IMR-90 (cell line): ENCODE data around the gene NCKAP5. TPM values are rescaled to one million over a fixed set of nuclear protein-coding genes. Genes with fewer than 3 reads are reported as not detected.

Experiments
- ATAC-seq: fragments of 200-7000 bp; cut with Tn5 transposase; 2 replicates; pipeline ENCODE4 v1.9.1; 2020; ENCODE audit warnings: low read depth, mild to moderate bottlenecking, moderate library complexity
- BruUV-seq: library from RNA; stranded (reverse); fragments of 400-500 nt; replicated peaks from 2 replicates; lab custom pipeline; 2021; lab: Mats Ljungman, UMichigan
- CTCF ChIA-PET: fragments of 300-600 bp; formaldehyde crosslinking; extraction: SDS; loops from one replicate; lab custom pipeline; 2021; ENCODE audit warnings: antibody characterized with exemption; lab: Yijun Ruan, JAX
- POLR2A ChIA-PET: fragments of 300-600 bp; sonication (Branson Sonifier 250); formaldehyde crosslinking; loops from one replicate; lab custom pipeline; 2022; ENCODE audit warnings: antibody characterized with exemption; ENCODE audit not compliant: unreplicated experiment; lab: Charles Lee
- DNase-seq: peaks from one replicate; pipeline ENCODE4 v3.0.0; 2013
- H2AFZ ChIP-seq: replicated peaks from 2 replicates; pipeline ENCODE3; 2013; ENCODE audit warnings: low read length, mild to moderate bottlenecking; ENCODE audit not compliant: poor library complexity
- H2AK5ac ChIP-seq: 2 replicates; pipeline ENCODE4 v1.6.1; 2013; ENCODE audit warnings: low read depth, low read length, inconsistent platforms
- H2AK9ac ChIP-seq: replicated peaks from 2 replicates; pipeline ENCODE3; 2013; ENCODE audit warnings: mild to moderate bottlenecking, low read depth, low read length, moderate library complexity; ENCODE audit not compliant: poor library complexity
- H2BK120ac ChIP-seq: 2 replicates; pipeline ENCODE4 v1.6.1; 2013; ENCODE audit warnings: low read depth, low read length, inconsistent platforms
- H2BK15ac ChIP-seq: 3 replicates; pipeline ENCODE4 v1.6.1; 2013; ENCODE audit warnings: low read depth, low read length, inconsistent platforms
- H2BK20ac ChIP-seq: 2 replicates; pipeline ENCODE4 v1.6.1; 2013; ENCODE audit warnings: low read depth, mild to moderate bottlenecking, inconsistent platforms, low read length, moderate library complexity
- H2BK5ac ChIP-seq: 2 replicates; pipeline ENCODE4 v1.6.1; 2013; ENCODE audit warnings: mild to moderate bottlenecking, low read depth, low read length, inconsistent platforms; ENCODE audit not compliant: poor library complexity, severe bottlenecking
- H3K14ac ChIP-seq: replicated peaks from 2 replicates; pipeline ENCODE4 v1.6.1; 2013; ENCODE audit warnings: low read depth, low read length, inconsistent platforms
- H3K18ac ChIP-seq: 2 replicates; pipeline ENCODE4 v1.6.1; 2013; ENCODE audit warnings: low read depth, low read length, control low read depth
- H3K23ac ChIP-seq: 2 replicates; pipeline ENCODE4 v1.6.1; 2013; ENCODE audit warnings: low read depth, low read length, inconsistent platforms
- H3K27ac ChIP-seq: 2 replicates; pipeline ENCODE4 v1.5.1; 2013; ENCODE audit warnings: mild to moderate bottlenecking, control low read depth, low read length; ENCODE audit not compliant: insufficient read depth
- H3K27me3 ChIP-seq: 2 replicates; pipeline ENCODE4 v1.6.1; 2013; ENCODE audit warnings: low read length; ENCODE audit not compliant: control insufficient read depth, insufficient read depth
- H3K36me3 ChIP-seq: 2 replicates; pipeline ENCODE4 v1.6.1; 2013; ENCODE audit warnings: low read length, mixed read lengths; ENCODE audit not compliant: control insufficient read depth, insufficient read depth
- H3K4ac ChIP-seq: 2 replicates; pipeline ENCODE4 v1.6.1; 2013; ENCODE audit warnings: low read depth, low read length, inconsistent platforms
- H3K4me1 ChIP-seq: 2 replicates; pipeline ENCODE4 v1.6.1; 2013; ENCODE audit warnings: low read length, mixed read lengths; ENCODE audit not compliant: control insufficient read depth, insufficient read depth
- H3K4me2 ChIP-seq: 2 replicates; pipeline ENCODE4 v1.6.1; 2013; ENCODE audit warnings: low read depth, mild to moderate bottlenecking, control low read depth, low read length, moderate library complexity
- H3K4me3 ChIP-seq: 2 replicates; pipeline ENCODE4 v1.5.1; 2013; ENCODE audit warnings: low read depth, mild to moderate bottlenecking, control low read depth, low read length, moderate library complexity; ENCODE audit not compliant: insufficient read depth
- H3K56ac ChIP-seq: 2 replicates; pipeline ENCODE4 v1.6.1; 2013; ENCODE audit warnings: low read length, inconsistent platforms; ENCODE audit not compliant: insufficient read depth; ENCODE audit errors: extremely low read depth
- H3K79me1 ChIP-seq, 2 experiments: 2 replicates each; pipeline ENCODE4 v1.6.1; 2013; ENCODE audit warnings: low read length in 2 of 2, inconsistent platforms in 1 of 2, low read depth in 1 of 2
- H3K9ac ChIP-seq: 2 replicates; pipeline ENCODE4 v1.6.1; 2013; ENCODE audit warnings: low read depth, low read length, control low read depth
- H3K9me1 ChIP-seq: 2 replicates; pipeline ENCODE4 v1.6.1; 2013; ENCODE audit warnings: low read length, inconsistent platforms; ENCODE audit not compliant: insufficient read depth
- H3K9me3 ChIP-seq: 2 replicates; pipeline ENCODE4 v1.6.1; 2013; ENCODE audit warnings: low read length; ENCODE audit not compliant: control insufficient read depth, insufficient read depth
- H4K20me1 ChIP-seq: 2 replicates; pipeline ENCODE4 v1.6.1; 2013; ENCODE audit warnings: low read length, inconsistent platforms; ENCODE audit not compliant: insufficient read depth
- H4K5ac ChIP-seq: 2 replicates; pipeline ENCODE4 v1.6.1; 2013; ENCODE audit warnings: mild to moderate bottlenecking, low read depth, low read length, control low read depth
- H4K8ac ChIP-seq, 2 experiments: 2 replicates each; pipeline ENCODE4 v1.6.1; 2013; ENCODE audit warnings: low read depth in 2 of 2, low read length in 2 of 2, control low read depth in 1 of 2, inconsistent platforms in 1 of 2
- H4K91ac ChIP-seq: 2 replicates; pipeline ENCODE4 v1.6.1; 2013; ENCODE audit warnings: low read depth, low read length, inconsistent platforms; ENCODE audit not compliant: insufficient read depth
- CEBPB ChIP-seq: IDR thresholded peaks from 2 replicates; pipeline ENCODE4 v1.6.1; 2012; ENCODE audit warnings: low read depth, low read length, improper control_type of control experiment
- MXI1 ChIP-seq: IDR thresholded peaks from 2 replicates; pipeline ENCODE4 v1.6.1; 2012; ENCODE audit warnings: low read depth, mild to moderate bottlenecking, low read length, moderate library complexity, borderline replicate concordance
- NFE2L2 ChIP-seq: fragments of 150-350 bp; IDR thresholded peaks from 2 replicates; pipeline ENCODE4 v1.6.1; 2016; ENCODE audit warnings: low read depth, mild to moderate bottlenecking, low read length
- RCOR1 ChIP-seq: IDR thresholded peaks from 2 replicates; pipeline ENCODE4 v1.6.1; 2012; ENCODE audit warnings: mild to moderate bottlenecking, low read length, improper control_type of control experiment; ENCODE audit not compliant: insufficient replicate concordance
- RFX5 ChIP-seq: IDR thresholded peaks from 2 replicates; pipeline ENCODE4 v1.8.0; 2012; ENCODE audit warnings: low read depth, mild to moderate bottlenecking, low read length, moderate library complexity
- SMC3 ChIP-seq: fragments of 150-350 bp; IDR thresholded peaks from 2 replicates; pipeline ENCODE4 v1.6.1; 2016; ENCODE audit warnings: low read depth, mild to moderate bottlenecking, antibody characterized with exemption, low read length, moderate library complexity
- WGBS, 2 experiments: methylation state at CpG; one replicate each; pipeline versions ENCODE4 v1.1.5 to v1.1.7; 2013; ENCODE audit warnings: missing lambda C conversion rate in 2 of 2; ENCODE audit not compliant: insufficient read length in 1 of 2; ENCODE audit errors: extremely low coverage in 2 of 2; 5-methylcytosine and 5-hydroxymethylcytosine counted together
- dilution Hi-C: fragments of 300-500 bp; cut with HindIII; formaldehyde crosslinking; loops from one replicate; pipeline ENCODE4 v1.14.3; 2018; ENCODE audit warnings: low sequenced_read_pairs; ENCODE audit not compliant: unreplicated experiment
- in situ Hi-C: fragments of 300-500 bp; cut with MboI; formaldehyde crosslinking; loops from 3 replicates; pipeline ENCODE4 v1.14.3; 2019; ENCODE audit warnings: low sequenced_read_pairs, inconsistent platforms, mixed read lengths
- intact Hi-C: fragments of 100-400 bp; cut with micrococcal nuclease; formaldehyde crosslinking; loops from 2 replicates; pipeline ENCODE4 v1.10.0; 2022
- polyA plus RNA-seq, 3 experiments: library from polyadenylated mRNA; depleted of rRNA; stranded (reverse); fragments of >200 nt; gene quantifications; 2 replicates each; pipeline ENCODE4 v1.2.3, GENCODE V29; 2012; ENCODE audit warnings: low replicate concordance in 1 of 3
- total RNA-seq: library from RNA; depleted of rRNA; stranded (reverse); fragments of >200 nt; gene quantifications from 2 replicates; pipeline ENCODE4 v1.2.3, GENCODE V29; 2012
- TF ChIP-seq, protein P1 (sequence below): fragments of 150-350 bp; IDR thresholded peaks from 2 replicates; pipeline ENCODE4 v1.6.1; 2016; ENCODE audit warnings: low read depth, mild to moderate bottlenecking, low read length, moderate library complexity, borderline replicate concordance
- TF ChIP-seq, protein P2 (sequence below): fragments of 150-350 bp; IDR thresholded peaks from 2 replicates; pipeline ENCODE4 v1.6.1; 2017; ENCODE audit warnings: mild to moderate bottlenecking, antibody characterized with exemption, low read length, low read depth

Gene NCKAP5
- total and polyA plus RNA-seq, 2 of the 4 experiments (the other 2 are of a cell fraction) = 2.7 to 3.9 TPM

DNA sequence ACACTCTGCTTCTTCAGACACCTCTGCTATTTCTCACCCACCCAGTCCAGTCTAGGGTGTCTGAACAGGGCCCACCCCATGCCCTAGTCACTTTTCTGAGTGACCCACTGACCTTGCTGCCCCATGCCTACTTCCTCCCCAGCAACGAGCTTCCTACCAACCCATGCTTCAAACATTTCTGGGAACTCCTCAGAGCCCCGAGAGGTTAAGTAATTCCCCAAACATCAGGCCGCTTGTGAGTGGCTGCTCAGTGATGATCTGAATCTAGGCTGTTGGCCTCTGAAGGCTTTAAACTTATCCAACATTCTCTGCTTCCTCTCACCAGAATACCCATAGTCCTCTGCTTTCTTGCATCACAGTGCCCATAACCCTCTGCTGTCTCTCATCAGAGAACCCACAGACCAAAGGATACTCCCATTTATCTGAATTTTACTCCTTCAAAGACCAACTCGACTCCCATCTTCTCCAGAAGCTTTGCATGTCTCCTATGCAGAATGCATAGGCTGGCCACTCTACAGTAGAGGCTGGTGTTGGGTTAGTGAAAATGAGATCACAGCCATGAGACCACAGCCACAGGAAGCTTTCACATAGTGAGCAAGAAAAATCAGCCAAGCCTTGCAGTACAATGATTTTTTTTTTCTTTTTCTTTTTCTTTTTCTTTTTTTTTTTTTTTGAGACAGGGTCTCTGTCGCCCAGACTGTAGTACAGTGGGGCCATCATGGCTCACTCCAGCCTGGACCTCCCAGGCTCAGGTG lies 588.7 kb downstream of the NCKAP5 start:
- H3K4me1 ChIP-seq = peaks cover 4% of the 10 kb centered on the region
- no peak overlapping the region for H4K5ac ChIP-seq
- H2AK9ac ChIP-seq = no peak overlapping the region
- dilution Hi-C loops = no loop called here
- H4K8ac ChIP-seq = no peak overlapping the region
- no CpG with 5 or more reads among the region's 5 CpGs for WGBS, 2 experiments
- no peak overlapping the region for H2BK20ac ChIP-seq
- POLR2A ChIA-PET = no interaction called here
- H3K56ac ChIP-seq = no peak overlapping the region
- DNase-seq (no peak), ATAC-seq (no peak)
- no peak overlapping the region for H3K18ac ChIP-seq
- CTCF ChIA-PET = interaction anchor here (0.6 to 1.0 kb wide), 3 partner anchors 9 to 169 kb away, joined by 3 to 6 read pairs (median 3); no protein-coding TSS in a partner anchor
- BruUV-seq = no TSS peak
- no peak overlapping the region for H3K4me2 ChIP-seq
- H2BK15ac ChIP-seq = no peak overlapping the region
- no peak overlapping the region for H2AFZ ChIP-seq
- no peaks in the 10 kb centered on the region for H3K27me3 ChIP-seq
- peaks cover 13% of the 10 kb centered on the region for H3K9me1 ChIP-seq
- peaks cover 10% of the 10 kb centered on the region; the same call in 1 of the 2 replicates for H4K20me1 ChIP-seq
- H3K79me1 ChIP-seq = peaks cover 8 to 51% of the 10 kb centered on the region in 2 experiments; a peak in 2 of 4 replicates
- no peak overlapping the region for H4K91ac ChIP-seq
- no peak overlapping the region for H3K14ac ChIP-seq
- no peak overlapping the region for H2AK5ac ChIP-seq
- H3K9me3 ChIP-seq = no peaks in the 10 kb centered on the region
- intact Hi-C loops = no loop called here
- in situ Hi-C loops = no loop called here
- H3K23ac ChIP-seq = no peak overlapping the region
- no peak overlapping the region for H2BK5ac ChIP-seq
- H3K36me3 ChIP-seq = no peaks in the 10 kb centered on the region
- no peak overlapping the region for H3K4me3 ChIP-seq
- H3K27ac ChIP-seq = no peak overlapping the region
- no peak overlapping the region for H2BK120ac ChIP-seq
- no peak for TF ChIP-seq RCOR1
- TF ChIP-seq, protein P1, sequence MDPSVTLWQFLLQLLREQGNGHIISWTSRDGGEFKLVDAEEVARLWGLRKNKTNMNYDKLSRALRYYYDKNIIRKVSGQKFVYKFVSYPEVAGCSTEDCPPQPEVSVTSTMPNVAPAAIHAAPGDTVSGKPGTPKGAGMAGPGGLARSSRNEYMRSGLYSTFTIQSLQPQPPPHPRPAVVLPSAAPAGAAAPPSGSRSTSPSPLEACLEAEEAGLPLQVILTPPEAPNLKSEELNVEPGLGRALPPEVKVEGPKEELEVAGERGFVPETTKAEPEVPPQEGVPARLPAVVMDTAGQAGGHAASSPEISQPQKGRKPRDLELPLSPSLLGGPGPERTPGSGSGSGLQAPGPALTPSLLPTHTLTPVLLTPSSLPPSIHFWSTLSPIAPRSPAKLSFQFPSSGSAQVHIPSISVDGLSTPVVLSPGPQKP = no peak
- TF ChIP-seq CEBPB = no peak
- TF ChIP-seq NFE2L2 = no peak
- no peak for TF ChIP-seq RFX5
- TF ChIP-seq MXI1 = no peak
- no peak for TF ChIP-seq SMC3
- TF ChIP-seq, protein P2, sequence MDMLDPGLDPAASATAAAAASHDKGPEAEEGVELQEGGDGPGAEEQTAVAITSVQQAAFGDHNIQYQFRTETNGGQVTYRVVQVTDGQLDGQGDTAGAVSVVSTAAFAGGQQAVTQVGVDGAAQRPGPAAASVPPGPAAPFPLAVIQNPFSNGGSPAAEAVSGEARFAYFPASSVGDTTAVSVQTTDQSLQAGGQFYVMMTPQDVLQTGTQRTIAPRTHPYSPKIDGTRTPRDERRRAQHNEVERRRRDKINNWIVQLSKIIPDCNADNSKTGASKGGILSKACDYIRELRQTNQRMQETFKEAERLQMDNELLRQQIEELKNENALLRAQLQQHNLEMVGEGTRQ = no peak
- no peak overlapping the region for H3K9ac ChIP-seq
- H3K4ac ChIP-seq = no peak overlapping the region
